GM19099 (cell line): ENCODE results near the gene ABCB7.
A peak's percentile ranks its signal among the peaks of the same experiment; 100 is the strongest.

Experiments used
- POLR2A ChIP-seq: IDR thresholded peaks from 3 replicates; pipeline ENCODE4 v1.6.1; 2011; ENCODE audit warnings: low read depth; ENCODE audit not compliant: insufficient read length; ENCODE audit errors: extremely low read depth

ABCB7 gene

DNA sequence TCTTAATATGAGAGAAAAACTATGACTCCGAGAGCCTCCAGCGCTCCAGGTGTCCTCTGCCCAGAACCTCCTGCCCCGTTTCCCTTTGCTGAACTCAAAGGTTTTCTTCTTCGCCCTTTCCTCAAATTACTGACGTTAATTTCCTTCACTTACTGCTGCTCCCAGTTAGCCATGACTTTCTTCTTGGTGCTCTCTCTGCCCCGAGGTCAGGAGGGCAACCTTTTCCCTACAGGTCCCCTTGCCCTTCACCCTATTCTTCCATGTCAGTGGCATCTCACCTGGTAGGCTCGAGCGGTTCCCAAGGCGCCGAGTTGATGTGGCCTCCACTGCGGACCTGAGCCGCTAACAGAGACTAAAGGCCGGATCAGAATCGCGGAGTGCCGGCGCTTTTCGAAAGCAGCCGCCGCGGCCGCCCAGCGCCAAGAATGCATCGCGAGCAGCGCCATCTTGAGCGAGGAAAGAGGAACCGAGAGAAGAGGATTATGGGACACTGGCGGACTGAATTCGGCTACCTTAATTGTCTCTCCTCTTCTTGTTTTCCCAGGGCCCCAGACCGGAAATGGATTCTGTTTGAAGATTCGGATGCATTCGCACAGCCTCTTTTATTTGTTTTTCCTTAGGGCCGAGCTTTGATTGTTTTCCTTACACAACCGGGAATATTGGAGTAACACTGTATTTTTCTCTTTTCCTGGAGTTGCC lies at the start of gene ABCB7:
TSS of gene ABCB7 (minus strand) at position 457 of the 699 bp plus-strand sequence. CDS start at position 446, 11 bp downstream.
- peak; percentile 64 for TF ChIP-seq POLR2A

DNA sequence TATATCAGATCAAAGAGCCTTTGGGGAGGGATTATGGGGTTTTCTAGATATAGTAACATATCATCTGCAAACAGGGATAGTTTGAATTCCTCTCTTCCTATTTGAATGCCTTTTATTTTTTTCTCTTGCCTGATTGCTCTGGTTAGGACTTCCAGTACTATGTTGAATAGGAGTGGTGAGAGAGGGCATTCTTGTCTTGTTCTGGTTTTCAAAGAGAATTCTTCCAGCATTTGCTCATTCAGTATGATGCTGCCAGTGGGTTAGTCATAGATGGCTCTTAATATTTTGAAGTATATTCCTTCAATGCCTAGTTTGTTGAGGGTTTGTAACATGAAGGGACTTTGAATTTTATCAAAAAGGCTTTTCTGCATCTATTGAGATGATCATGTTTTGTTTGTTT lies 25.6 kb upstream of the ABCB7 start:
- TF ChIP-seq POLR2A, result no peak

DNA sequence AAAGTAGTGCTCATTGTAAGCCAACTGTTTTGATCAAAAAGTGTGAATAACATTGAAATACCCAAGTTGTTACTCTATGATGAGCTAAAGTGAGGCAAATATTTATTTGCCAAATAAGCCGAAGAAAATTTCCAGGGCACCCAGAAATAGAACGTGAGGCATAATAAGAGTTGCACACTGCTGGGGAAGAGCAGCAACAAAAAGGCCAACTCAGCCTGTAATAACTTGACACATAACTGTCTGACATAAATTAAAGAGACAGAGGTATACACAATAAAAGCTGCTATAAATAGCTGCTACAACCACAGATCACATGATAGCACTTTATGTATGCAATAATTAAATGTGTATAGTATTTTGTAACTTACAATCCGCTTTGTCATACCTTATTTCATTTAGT lies 2.0 kb upstream of the ABCB7 start:
- TF ChIP-seq POLR2A, result no peak

DNA sequence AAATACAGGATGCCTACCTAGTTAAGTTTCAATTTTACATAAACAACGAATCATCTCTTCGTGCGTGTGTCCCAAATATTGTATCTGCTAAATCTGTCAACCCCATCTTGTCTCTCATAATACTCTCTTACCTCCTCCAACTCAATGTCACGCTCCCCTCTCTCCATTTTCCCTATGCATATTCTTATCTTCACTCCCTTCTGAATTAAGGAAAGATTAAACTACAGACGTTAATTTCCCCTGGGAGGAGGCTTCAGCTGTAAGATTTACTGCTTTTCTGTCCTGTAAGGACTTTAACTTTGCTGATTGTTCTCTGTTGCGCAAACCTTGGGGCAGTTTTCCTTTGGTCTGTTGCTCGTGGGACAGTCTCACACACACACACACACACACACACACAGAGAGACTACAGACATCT lies 455 bp upstream of the ABCB7 start:
- no peak for TF ChIP-seq POLR2A

DNA sequence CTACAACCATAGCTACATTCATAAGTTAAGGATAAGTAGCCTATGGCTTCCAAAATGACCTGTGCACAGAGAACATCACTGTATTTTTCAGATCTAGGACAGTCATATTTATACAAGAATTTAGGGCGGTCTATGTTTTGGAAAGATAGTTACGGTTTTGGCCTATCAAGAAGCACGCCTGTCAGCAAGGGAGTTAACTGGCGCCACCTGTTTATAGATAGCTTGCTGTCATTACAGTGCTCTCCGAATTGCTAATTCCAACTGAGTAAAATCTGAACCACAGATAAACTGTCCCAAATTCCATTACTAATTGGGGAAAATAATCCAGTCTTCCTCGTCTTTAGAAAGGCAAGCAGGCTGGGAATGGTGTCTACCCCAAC lies 646 bp downstream of the ABCB7 start:
- TF ChIP-seq POLR2A, result no peak

DNA sequence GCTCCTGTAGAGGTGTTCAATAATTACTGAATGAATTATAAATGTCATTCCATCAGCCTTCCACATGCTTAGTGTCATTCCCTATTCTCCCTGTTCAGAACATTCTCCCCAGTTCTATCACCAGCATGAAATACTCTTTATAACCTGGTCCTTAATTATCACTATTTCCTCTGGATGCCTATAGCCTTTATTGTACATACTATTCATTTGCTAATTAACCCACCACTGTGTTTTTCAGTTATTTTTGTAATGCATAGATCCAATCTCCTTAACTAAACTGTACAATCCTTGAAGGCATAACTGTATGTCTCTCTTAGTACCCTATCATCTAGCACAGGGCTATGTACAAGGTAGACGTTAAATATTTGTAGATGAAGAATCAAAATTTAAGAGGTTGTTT lies 1.2 kb downstream of the ABCB7 start:
- TF ChIP-seq POLR2A, result no peak

DNA sequence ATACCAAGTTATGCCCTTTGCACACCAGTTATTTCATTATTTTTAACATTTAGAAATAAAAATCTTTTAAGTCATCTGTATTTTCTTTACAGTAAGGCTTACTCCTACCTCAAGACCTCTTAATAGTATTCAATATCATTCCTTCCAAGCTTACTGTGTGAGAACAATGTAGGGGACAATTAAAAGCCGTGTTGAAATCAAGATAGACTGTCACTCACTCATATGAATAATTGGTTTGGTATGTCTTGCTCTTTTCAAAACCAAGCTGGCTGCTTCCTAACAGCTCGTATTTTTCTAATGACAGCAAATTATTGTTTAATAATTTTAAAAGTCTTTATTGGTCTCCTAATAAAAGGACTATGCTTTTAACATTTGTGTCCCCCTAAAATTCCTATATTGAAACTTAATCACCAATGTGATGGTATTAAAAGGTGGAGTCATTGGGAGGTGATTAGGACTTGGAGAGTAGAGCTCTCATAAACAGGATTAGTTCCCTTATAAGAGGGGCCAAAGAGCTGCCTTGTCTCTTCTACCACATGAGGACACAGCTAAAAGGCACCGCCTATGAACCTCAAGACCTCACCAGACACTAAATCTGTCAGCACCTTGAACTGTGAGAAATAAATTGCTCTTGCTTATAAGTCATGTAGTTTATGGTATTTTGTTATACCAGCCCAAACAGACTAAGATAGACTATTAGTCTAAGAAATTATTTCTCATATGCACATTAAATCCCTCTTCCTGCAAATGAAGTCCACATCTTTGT lies 4.1 kb downstream of the ABCB7 start:
- TF ChIP-seq POLR2A, result no peak

DNA sequence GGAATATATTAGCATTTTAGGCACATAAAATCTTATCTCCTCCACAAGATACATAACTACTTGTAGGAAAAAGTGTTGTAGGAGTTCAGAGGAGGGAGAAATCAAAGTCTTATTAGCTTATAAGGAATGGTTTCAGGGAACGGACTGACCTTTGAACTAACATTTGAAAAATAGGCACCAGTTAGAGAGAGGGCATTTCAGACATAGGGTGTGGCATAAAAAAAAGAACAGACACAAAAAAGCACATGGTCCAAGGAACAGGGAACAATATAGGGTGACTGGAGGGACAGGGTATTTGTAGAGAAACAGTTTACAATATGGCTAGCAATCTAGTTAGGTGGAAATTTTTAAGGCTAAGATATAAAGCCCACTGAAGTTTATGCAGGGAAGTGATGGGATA lies 6.4 kb downstream of the ABCB7 start:
- TF ChIP-seq POLR2A, result no peak

DNA sequence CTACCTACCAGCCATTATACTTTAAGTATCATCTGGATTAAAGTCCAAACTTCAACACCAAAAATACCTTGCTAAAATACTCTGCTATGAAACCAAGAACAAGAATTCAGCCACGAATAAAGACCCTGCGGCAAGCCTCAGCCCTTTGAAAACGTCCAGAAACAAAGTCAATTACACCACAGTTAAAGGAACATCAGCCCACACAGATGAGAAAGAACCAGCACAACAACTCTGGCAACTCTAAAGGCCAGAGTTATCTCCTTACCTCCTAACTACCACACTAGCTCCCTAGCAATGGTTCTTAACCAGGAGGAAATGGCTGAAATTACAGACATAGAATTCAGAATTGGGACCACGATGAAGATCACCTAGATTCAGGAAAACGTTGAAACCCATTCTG lies 23.4 kb downstream of the ABCB7 start:
- TF ChIP-seq POLR2A, result no peak

DNA sequence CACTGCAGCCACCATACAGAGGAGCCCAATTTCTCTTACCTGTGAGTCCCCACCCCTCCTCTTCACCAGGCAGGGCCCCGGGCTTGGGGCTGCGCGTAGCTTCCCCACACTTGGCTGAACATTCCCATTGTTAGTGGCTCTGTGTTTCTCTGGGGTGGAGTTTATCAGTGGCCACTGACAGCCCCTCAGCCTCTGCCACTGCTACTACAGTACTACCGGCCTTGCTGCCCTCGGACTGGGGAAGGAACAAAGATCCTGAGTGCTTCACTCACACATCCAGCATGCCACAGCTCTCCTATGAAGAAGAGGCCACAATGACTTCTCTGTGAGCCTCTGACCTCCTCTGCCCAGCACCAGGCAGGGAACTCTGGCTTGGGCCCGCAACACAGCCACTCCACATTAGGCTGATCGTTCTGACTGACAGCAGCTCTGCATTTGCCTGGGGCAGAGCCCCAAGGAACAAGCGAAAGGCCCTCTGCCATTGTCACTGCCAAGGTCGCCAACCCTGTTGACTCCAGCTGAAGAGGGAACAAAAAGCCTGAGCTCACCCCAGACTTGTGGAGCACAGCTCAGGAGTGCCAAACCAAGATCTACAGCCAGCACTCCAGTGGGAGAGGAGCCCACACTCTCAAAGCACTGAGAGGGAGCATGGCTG lies 24.0 kb downstream of the ABCB7 start:
- no peak for TF ChIP-seq POLR2A

DNA sequence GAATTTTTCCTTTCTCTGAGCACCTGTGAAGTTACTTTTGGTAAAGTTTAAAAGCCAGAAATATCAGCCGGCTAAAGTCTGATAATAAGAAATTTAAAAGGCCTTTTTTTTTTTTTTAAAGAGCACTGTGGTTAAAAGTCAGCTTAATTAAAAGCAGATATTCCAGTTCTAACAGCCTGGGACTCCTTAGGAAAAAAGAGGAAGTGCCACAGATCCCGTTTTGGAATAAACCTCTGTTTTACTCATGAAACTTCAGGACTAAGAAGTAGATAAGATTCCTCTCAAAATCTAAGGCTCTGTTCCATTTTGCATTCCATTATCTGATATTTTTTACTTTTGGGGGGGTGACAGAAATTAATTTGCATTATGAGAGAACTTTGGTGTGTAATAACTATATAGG lies 37.8 kb downstream of the ABCB7 start:
- no peak for TF ChIP-seq POLR2A

DNA sequence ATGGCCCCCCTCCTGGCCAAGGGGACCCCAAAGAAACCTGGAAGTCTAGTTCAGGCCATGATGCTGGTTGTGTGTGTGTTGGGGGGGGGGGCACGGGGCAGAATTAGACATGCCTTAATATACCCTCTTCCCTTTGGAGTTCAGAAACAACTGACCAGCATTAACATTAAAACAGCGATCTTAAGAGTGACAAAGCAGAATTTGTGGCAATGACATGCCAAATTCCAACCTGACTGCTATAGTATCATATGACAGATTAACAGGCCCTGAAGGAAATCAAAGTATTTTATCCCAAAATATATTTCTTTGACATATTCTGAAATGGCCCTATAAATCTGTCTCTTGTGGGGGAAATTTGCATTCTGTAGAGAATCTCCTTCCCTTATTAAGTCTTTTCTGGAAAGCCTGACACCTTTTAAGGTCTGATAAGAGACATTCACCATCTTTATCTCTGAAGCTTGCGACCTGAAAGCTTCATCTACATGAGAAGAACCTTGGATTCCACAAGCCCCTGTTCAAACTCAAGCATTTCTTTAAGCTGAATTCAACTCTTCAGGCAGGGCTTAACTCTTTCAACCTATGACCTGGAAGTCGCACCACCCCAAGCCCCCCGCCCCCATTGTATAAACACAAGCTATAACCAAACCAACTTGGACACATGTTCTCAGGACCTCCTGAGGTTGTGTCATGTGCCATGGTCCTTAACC lies 40.2 kb downstream of the ABCB7 start:
- no peak for TF ChIP-seq POLR2A

DNA sequence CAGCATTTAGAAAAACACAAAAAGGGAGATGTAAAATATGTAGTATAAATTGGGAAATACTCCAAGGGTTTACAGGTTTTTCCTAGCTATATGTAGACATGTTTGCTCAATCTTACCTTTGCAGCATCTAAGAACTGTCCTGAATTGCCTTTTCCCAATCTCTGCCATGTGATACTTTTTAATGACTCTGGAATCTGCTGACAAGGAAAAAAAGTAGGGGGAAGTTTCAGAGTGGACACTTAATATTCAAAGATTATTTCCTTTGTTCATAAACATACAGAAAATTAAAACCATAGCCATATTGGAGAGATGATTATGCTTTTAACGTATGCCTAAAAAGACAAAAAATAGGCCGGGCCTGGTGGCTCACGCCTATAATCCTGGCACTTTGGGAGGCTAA lies 41.4 kb downstream of the ABCB7 start:
- TF ChIP-seq POLR2A, result no peak

DNA sequence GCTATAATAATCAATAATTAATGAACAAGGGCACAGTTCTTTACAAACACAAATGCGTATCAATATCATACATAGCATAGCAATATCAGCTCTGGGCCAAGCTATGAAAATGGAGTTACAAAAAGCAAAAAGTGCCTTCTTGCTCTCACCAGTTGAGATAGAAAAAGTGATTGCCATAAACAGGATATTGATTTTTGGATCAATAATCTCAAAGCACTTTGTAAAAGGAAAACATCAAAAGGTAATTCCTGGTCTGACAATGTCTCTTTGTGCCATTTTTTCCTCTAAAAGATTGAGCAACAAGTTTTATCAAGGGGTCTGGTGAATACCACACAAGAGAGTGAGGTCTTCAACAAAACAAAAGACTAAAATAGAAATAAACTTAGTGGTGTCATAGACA lies 42.4 kb downstream of the ABCB7 start:
- TF ChIP-seq POLR2A, result no peak

DNA sequence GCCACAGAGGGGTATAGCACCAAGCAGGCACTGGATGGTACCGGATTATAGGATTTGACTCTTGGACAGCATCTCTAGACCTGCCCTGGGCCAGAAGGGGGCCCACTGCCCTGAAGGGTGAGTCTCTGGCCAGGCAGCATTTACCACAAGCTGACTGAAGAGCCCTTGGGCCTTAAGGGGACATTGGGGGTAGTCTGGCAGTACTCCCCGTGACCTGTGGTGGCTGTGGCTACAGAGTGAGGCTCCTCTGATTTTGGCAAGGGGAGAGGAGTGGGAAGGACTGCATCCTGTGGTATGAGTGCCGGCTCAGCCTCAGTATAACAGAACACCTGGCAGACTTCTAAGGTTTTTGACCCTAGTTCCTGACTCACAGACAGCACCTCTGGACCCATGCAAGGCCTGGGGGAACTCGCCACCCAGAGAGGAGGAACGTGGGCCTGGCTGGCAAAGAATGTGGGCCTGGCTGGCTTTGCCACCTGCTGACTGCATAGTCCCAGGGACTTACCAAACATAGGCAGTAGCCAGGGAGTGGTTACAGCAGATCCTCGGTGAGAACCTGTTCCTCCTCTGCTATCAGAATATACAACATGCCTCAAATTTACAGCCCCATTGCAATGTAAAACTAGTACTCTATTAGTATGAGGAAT lies 48.1 kb downstream of the ABCB7 start:
- TF ChIP-seq POLR2A, result no peak
